Measurements from ENCODE around the gene LACTB. TPM values are rescaled to one million over a fixed set of nuclear protein-coding genes. Genes with fewer than 3 reads are reported as not detected.

Gene LACTB
- total RNA-seq, 4 donors from 2014 or later: 10.9 to 37.1 (median 12.6) TPM

DNA sequence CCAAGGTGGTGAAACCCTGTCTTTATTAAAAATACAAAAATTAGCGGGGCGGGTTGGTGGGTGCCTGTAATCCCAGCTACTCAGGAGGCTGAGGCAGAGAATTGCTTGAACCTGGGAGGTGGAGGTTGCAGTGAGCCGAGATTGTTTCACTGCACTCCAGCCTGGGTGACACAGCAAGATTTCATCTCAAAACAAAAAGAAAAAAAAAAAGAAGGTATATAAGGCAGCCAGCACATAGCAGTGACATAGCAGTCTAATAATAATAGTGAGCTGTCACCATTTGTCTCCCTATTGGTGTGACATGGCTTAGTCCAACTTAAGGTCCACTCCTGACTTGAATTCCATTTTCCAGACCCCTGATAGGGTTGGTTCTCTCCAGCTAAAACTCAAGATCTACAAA, 8.8 kb upstream of the LACTB start:
- Histone ChIP-seq H3K27me3 (no peaks in the 10 kb centered on the region), H3K36me3 (no peaks in the 10 kb centered on the region), H3K4me3 (no peak overlapping the region), H3K9me3 (no peaks in the 10 kb centered on the region), H3K4me1 (peaks cover 0 to 13% (median 0%) of the 10 kb centered on the region in 4 donors), H3K27ac (no peak overlapping the region)
- no peak for DNase-seq
- TF ChIP-seq POLR2A (IDR thresholded peaks at IDR 0.05): no peak
- TF ChIP-seq, protein P1, sequence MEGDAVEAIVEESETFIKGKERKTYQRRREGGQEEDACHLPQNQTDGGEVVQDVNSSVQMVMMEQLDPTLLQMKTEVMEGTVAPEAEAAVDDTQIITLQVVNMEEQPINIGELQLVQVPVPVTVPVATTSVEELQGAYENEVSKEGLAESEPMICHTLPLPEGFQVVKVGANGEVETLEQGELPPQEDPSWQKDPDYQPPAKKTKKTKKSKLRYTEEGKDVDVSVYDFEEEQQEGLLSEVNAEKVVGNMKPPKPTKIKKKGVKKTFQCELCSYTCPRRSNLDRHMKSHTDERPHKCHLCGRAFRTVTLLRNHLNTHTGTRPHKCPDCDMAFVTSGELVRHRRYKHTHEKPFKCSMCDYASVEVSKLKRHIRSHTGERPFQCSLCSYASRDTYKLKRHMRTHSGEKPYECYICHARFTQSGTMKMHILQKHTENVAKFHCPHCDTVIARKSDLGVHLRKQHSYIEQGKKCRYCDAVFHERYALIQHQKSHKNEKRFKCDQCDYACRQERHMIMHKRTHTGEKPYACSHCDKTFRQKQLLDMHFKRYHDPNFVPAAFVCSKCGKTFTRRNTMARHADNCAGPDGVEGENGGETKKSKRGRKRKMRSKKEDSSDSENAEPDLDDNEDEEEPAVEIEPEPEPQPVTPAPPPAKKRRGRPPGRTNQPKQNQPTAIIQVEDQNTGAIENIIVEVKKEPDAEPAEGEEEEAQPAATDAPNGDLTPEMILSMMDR (IDR thresholded peaks at IDR 0.05): no peak

DNA sequence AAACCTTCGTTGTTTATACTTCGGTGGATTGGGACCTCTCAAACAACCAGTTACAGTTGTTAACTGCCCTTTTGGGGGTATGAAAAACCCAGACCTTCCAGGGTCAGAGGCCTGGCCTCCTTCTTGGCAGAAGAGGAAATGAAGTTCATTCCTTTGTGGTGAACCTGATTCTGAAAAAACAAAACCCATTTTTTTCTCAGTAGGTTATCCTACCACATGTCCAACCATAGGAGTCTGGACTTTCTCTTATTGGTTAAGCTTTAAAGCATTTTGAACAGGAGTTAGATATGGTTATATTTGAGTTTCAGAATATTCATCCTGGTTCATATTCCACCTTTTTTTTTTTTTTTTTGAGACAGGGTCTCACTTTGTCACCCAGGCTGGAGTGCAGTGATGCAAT, 7.2 kb upstream of the LACTB start:
- Histone ChIP-seq H3K36me3 (no peaks in the 10 kb centered on the region), H3K27ac (no peak overlapping the region), H3K9me3 (no peaks in the 10 kb centered on the region), H3K27me3 (no peaks in the 10 kb centered on the region), H3K4me3 (no peak overlapping the region), H3K4me1 (no peaks in the 10 kb centered on the region)
- DNase-seq: no peak
- TF ChIP-seq, protein P1 (IDR thresholded peaks at IDR 0.05): no peak
- TF ChIP-seq POLR2A (IDR thresholded peaks at IDR 0.05): no peak

DNA sequence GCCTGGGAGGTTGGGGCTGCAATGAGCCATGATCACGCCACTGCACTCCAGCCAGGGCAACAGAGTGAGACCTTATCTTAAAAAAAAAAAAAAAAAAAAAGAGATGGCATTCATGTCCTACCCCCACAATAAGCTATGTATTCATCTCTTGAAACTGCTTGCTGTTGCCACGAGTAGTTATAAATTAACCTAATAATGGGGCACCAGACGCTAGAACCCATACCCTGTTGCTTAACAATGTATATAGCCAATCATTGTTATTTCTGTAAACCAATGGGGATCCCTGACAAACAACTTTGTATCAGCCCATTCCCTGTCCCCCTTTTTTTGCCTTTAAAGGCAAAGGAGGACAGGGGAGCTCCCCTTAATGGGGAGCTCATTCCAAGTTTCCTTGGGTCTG, 2.8 kb upstream of the LACTB start:
- DNase-seq: no peak
- TF ChIP-seq, protein P1 (IDR thresholded peaks at IDR 0.05): no peak
- TF ChIP-seq POLR2A (IDR thresholded peaks at IDR 0.05): no peak
- no peaks in the 10 kb centered on the region for H3K9me3 ChIP-seq
- H3K4me1 ChIP-seq: peaks cover 0 to 4% (median 0%) of the 10 kb centered on the region in 4 donors
- no peak overlapping the region for H3K4me3 ChIP-seq
- H3K27me3 ChIP-seq: no peaks in the 10 kb centered on the region
- no peak overlapping the region for H3K27ac ChIP-seq
- no peaks in the 10 kb centered on the region for H3K36me3 ChIP-seq

DNA sequence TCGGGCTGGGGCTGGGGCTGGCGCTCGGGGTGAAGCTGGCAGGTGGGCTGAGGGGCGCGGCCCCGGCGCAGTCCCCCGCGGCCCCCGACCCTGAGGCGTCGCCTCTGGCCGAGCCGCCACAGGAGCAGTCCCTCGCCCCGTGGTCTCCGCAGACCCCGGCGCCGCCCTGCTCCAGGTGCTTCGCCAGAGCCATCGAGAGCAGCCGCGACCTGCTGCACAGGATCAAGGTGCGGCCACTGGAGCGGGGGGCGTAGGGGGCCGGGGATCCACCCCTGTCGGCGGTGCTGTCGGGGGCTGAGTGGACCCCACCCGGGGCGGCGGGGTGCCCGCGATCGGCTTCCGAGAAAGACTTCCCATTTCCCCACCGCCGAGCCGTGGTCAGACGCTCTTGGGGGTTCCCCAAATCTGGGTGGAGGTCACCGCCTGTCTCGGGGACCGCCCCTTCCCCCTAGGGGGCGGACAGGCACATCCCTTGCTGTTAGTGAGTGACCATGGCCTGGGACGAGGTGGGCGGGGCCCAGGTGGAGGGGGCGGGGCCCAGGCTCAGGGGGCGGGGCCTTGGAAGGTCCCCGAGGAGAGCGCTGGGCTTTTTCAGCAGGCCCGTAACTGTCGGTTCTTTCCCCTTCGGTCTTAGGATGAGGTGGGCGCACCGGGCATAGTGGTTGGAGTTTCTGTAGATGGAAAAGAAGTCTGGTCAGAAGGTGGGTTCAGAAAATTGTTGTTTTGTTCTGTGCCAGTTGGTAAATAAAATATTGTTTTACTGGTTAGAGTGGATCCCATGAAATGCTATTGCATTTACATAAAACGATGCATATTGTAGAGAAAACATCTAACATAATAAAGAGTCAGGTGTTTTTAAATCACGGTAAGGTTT, 578 bp downstream of the LACTB start:
- peak; percentile 93 to 97 (median 95) for DNase-seq
- H3K27ac ChIP-seq: peak overlapping the region; percentile 90 to 99 (median 92)
- TF ChIP-seq, protein P1 (IDR thresholded peaks at IDR 0.05): peak in 3 of 6 experiments; percentile 21 to 37 (median 24)
- peak in 1 of 2 donors; percentile 5 for TF ChIP-seq POLR2A (IDR thresholded peaks at IDR 0.05)
- H3K4me1 ChIP-seq: peaks cover 0 to 4% (median 0%) of the 10 kb centered on the region in 4 donors
- no peaks in the 10 kb centered on the region for H3K27me3 ChIP-seq
- H3K4me3 ChIP-seq: peak overlapping the region; percentile 87 to 99 (median 94)
- peaks cover 0 to 6% (median 0%) of the 10 kb centered on the region in 3 donors for H3K36me3 ChIP-seq
- no peaks in the 10 kb centered on the region for H3K9me3 ChIP-seq

DNA sequence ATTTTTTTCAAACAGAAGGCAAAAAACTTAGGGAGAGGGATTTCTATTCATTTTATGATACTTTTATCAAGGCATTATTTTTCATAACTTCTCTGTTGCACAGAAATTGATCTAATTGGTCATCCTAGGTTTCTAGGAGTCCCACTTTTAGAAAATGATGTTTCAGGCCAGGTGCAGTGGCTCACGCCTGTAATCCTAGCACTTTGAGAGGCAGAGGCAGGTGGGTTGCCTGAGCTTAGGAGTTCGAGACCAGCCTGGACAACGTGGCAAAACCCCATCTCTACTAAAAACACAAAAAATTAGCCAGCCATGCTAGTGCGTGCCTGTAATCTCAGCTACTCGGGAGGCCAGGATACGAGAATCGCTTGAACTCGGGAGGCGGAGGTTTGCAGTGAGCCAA, 2.8 kb downstream of the LACTB start:
- H3K4me1 ChIP-seq: peaks cover 0 to 4% (median 0%) of the 10 kb centered on the region in 4 donors
- H3K27me3 ChIP-seq: no peaks in the 10 kb centered on the region
- H3K4me3 ChIP-seq: no peak overlapping the region
- DNase-seq: no peak
- peaks cover 0 to 24% (median 0%) of the 10 kb centered on the region in 3 donors for H3K36me3 ChIP-seq
- no peaks in the 10 kb centered on the region for H3K9me3 ChIP-seq
- TF ChIP-seq, protein P1 (IDR thresholded peaks at IDR 0.05): no peak
- TF ChIP-seq POLR2A (IDR thresholded peaks at IDR 0.05): no peak
- no peak overlapping the region for H3K27ac ChIP-seq

Measured in Peyer's patch (tissue), 4 donors.